HG03460 (cell line): ENCODE results near the gene FCSK.
"Not testable (repeated sequence)": the region's sequence is repeated elsewhere in the genome, so short reads cannot be mapped to it uniquely, and the experiment has no call there.

Experiments
- ATAC-seq: cut with Tn5 transposase; IDR thresholded peaks from one replicate; pipeline ENCODE4 v1.9.1; 2021; ENCODE audit not compliant: unreplicated experiment

The FCSK gene

GRCh38 chr16:70430667-70431536 is 23.5 kb upstream of the FCSK start:
- ATAC-seq: peak; percentile 33

- no peak for ATAC-seq
Measured at GRCh38 chr16:70432356-70432722, 22.1 kb upstream of the FCSK start.

- ATAC-seq: peak; percentile 20
Measured at GRCh38 chr16:70432723-70433457, 21.5 kb upstream of the FCSK start.

GRCh38 chr16:70433458-70434103 is 20.8 kb upstream of the FCSK start:
- no peak for ATAC-seq

- no peak for ATAC-seq
Measured at GRCh38 chr16:70434484-70435260, 19.7 kb upstream of the FCSK start.

- no peak for ATAC-seq
Measured at GRCh38 chr16:70437017-70437581, 17.3 kb upstream of the FCSK start.

- ATAC-seq: no peak
Measured at GRCh38 chr16:70437582-70438557, 16.5 kb upstream of the FCSK start.

GRCh38 chr16:70438585-70438968 is 15.8 kb upstream of the FCSK start:
- ATAC-seq: peak; percentile 16

GRCh38 chr16:70438969-70439862 is 15.2 kb upstream of the FCSK start, which contains the start of gene ST3GAL2:
Gene ST3GAL2 (minus strand): TSS chr16:70439100. CDS start chr16:70398530, 40,570 bp downstream.
- ATAC-seq: peak; percentile 78

GRCh38 chr16:70440009-70440692 is 14.2 kb upstream of the FCSK start:
- no peak for ATAC-seq

GRCh38 chr16:70441406-70441990 is 12.9 kb upstream of the FCSK start:
- no peak for ATAC-seq

GRCh38 chr16:70442344-70442743 is 12.1 kb upstream of the FCSK start:
- no peak for ATAC-seq

GRCh38 chr16:70444249-70445063 is 9.9 kb upstream of the FCSK start:
- ATAC-seq: no peak

- no peak for ATAC-seq
Measured at GRCh38 chr16:70448075-70448474, 6.3 kb upstream of the FCSK start.

GRCh38 chr16:70450142-70451003 is 4.0 kb upstream of the FCSK start:
- ATAC-seq: not testable (repeated sequence)

- not testable (repeated sequence) for ATAC-seq
Measured at GRCh38 chr16:70451004-70451340, 3.4 kb upstream of the FCSK start.
